ENCODE data around the gene CIITA.

GRCh38 chr16:10942352-10943063 lies 65.5 kb downstream of the CIITA start, which contains the start of gene DEXI:
- TF ChIP-seq CTCF (IDR thresholded peaks at IDR 0.05) = peak in 4 of 7 experiments; percentile 34 to 62 (median 40)
- peak; percentile 86 to 94 (median 91) for TF ChIP-seq POLR2AphosphoS5 (IDR thresholded peaks at IDR 0.05)
- TF ChIP-seq POLR2A (IDR thresholded peaks at IDR 0.05) = no peak
- TF ChIP-seq EP300 (IDR thresholded peaks at IDR 0.05) = no peak

Measured in stomach (tissue), 4 donors.